Mesenchymal stem cell (in vitro differentiated cells and primary cell): ENCODE data around the gene NSMF.

Source experiments
- DNase-seq: peaks from one replicate; pipeline ENCODE4 v3.0.0-alpha.2; 2013
- H2AFZ ChIP-seq: one replicate; pipeline ENCODE4 v1.6.1; 2013; ENCODE audit warnings: low read depth, mild to moderate bottlenecking, control low read depth, inconsistent platforms, low read length, moderate library complexity
- H2AK5ac ChIP-seq: 2 replicates; pipeline ENCODE4 v1.6.1; 2013; ENCODE audit warnings: low read length, moderate library complexity, mild to moderate bottlenecking, inconsistent platforms; ENCODE audit not compliant: severe bottlenecking
- H2BK120ac ChIP-seq: one replicate; pipeline ENCODE4 v1.6.1; 2013; ENCODE audit warnings: low read depth, mild to moderate bottlenecking, inconsistent platforms, low read length, moderate library complexity
- H2BK12ac ChIP-seq, 2 experiments: one replicate each; pipeline ENCODE4 v1.6.1; 2013; ENCODE audit warnings: inconsistent platforms in 2 of 2, low read length in 2 of 2, mild to moderate bottlenecking in 2 of 2, moderate library complexity in 2 of 2, control low read depth in 1 of 2
- H2BK15ac ChIP-seq: one replicate; pipeline ENCODE4 v1.6.1; 2013; ENCODE audit warnings: mild to moderate bottlenecking, low read depth, inconsistent platforms; ENCODE audit not compliant: poor library complexity, severe bottlenecking
- H2BK5ac ChIP-seq: 2 replicates; pipeline ENCODE4 v1.6.1; 2013; ENCODE audit warnings: low read depth, mild to moderate bottlenecking, low read length, control low read depth, inconsistent platforms; ENCODE audit not compliant: poor library complexity, severe bottlenecking
- H3K14ac ChIP-seq, 2 experiments: one replicate each; pipeline ENCODE4 v1.6.1; 2013; ENCODE audit warnings: inconsistent platforms in 2 of 2, low read length in 2 of 2, control low read depth in 1 of 2, mild to moderate bottlenecking in 1 of 2, moderate library complexity in 1 of 2
- H3K18ac ChIP-seq, 2 experiments: one replicate each; pipeline ENCODE4 v1.6.1; 2013; ENCODE audit warnings: inconsistent platforms in 2 of 2, low read length in 2 of 2, control low read depth in 1 of 2, low read depth in 1 of 2, mild to moderate bottlenecking in 1 of 2
- H3K23ac ChIP-seq, 2 experiments: one replicate each; pipeline ENCODE4 v1.6.1; 2013; ENCODE audit warnings: inconsistent platforms in 2 of 2, low read length in 2 of 2, mild to moderate bottlenecking in 2 of 2, moderate library complexity in 2 of 2, control low read depth in 1 of 2
- H3K27ac ChIP-seq: 2 replicates; pipeline ENCODE4 v1.5.1; 2013; ENCODE audit warnings: mild to moderate bottlenecking, moderate library complexity, low read length, control low read depth, inconsistent platforms; ENCODE audit not compliant: poor library complexity, severe bottlenecking
- H3K27me3 ChIP-seq, 2 experiments: 2 replicates each; pipeline versions ENCODE4 v1.6.1 to v1.7.0; 2013; ENCODE audit warnings: low read length in 2 of 2, mild to moderate bottlenecking in 2 of 2, moderate library complexity in 2 of 2, control low read depth in 1 of 2, inconsistent platforms in 1 of 2; ENCODE audit not compliant: control insufficient read depth in 1 of 2, insufficient read depth in 1 of 2
- H3K36me3 ChIP-seq, 2 experiments: 2 replicates each; pipeline versions ENCODE4 v1.6.1 to v1.7.0; 2013; ENCODE audit warnings: low read length in 2 of 2, control low read depth in 1 of 2, inconsistent platforms in 1 of 2, low read depth in 1 of 2, mild to moderate bottlenecking in 1 of 2; ENCODE audit not compliant: insufficient read depth in 2 of 2, control insufficient read depth in 1 of 2
- H3K4ac ChIP-seq, 2 experiments: one replicate each; pipeline ENCODE4 v1.6.1; 2013; ENCODE audit warnings: inconsistent platforms in 2 of 2, low read length in 2 of 2, mild to moderate bottlenecking in 2 of 2, moderate library complexity in 2 of 2, control low read depth in 1 of 2, low read depth in 1 of 2
- H3K4me1 ChIP-seq: 2 replicates; pipeline ENCODE4 v1.6.1; 2013; ENCODE audit warnings: low read depth, low read length, control low read depth; ENCODE audit not compliant: control insufficient read depth, insufficient read depth
- H3K4me2 ChIP-seq: 2 replicates; pipeline ENCODE4 v1.6.1; 2013; ENCODE audit warnings: low read length, mild to moderate bottlenecking, inconsistent platforms; ENCODE audit not compliant: poor library complexity, severe bottlenecking
- H3K4me3 ChIP-seq, 2 experiments: 2 replicates each; pipeline versions ENCODE4 v1.5.1 to v1.7.0; 2013; ENCODE audit warnings: low read length in 2 of 2, mild to moderate bottlenecking in 2 of 2, control low read depth in 1 of 2, low read depth in 1 of 2; ENCODE audit not compliant: insufficient read depth in 1 of 2
- H3K79me1 ChIP-seq: replicated peaks from 2 replicates; pipeline ENCODE4 v1.6.1; 2013; ENCODE audit warnings: mild to moderate bottlenecking, control low read depth, low read length, inconsistent platforms; ENCODE audit not compliant: poor library complexity, severe bottlenecking
- H3K9ac ChIP-seq: 2 replicates; pipeline ENCODE4 v1.7.0; 2013; ENCODE audit warnings: mild to moderate bottlenecking, low read length, moderate library complexity
- H3K9me3 ChIP-seq: 2 replicates; pipeline ENCODE4 v1.7.0; 2013; ENCODE audit warnings: mild to moderate bottlenecking, low read length; ENCODE audit not compliant: control insufficient read depth
- H4K8ac ChIP-seq: one replicate; pipeline ENCODE4 v1.6.1; 2013; ENCODE audit warnings: inconsistent platforms, mild to moderate bottlenecking, low read length, moderate library complexity
- H4K91ac ChIP-seq: one replicate; pipeline ENCODE4 v1.6.1; 2013; ENCODE audit warnings: mild to moderate bottlenecking, low read length, inconsistent platforms
- WGBS: methylation state at CpG from one replicate; pipeline ENCODE4 v1.1.7; 2013; ENCODE audit warnings: mixed read lengths; 5-methylcytosine and 5-hydroxymethylcytosine counted together

The NSMF gene

GRCh38 chr9:137465720-137466388 is 6.7 kb upstream of the NSMF start:
- Histone ChIP-seq H3K27me3 (peaks cover 0 to 2% of the 10 kb centered on the region in 2 experiments), H3K4me3 (no peak overlapping the region), H3K27ac (no peak overlapping the region), H3K4ac (no peak overlapping the region), H3K23ac (no peak overlapping the region), H3K18ac (no peak overlapping the region), H2AFZ (no peak overlapping the region), H4K8ac (no peak overlapping the region), H2BK120ac (no peak overlapping the region), H3K9me3 (no peaks in the 10 kb centered on the region), H2BK15ac (no peak overlapping the region), H3K9ac (no peak overlapping the region), H2BK5ac (no peak overlapping the region), H3K36me3 (peaks cover 0 to 6% of the 10 kb centered on the region in 2 experiments), H4K91ac (no peak overlapping the region), H2BK12ac (no peak overlapping the region), H3K4me2 (no peak overlapping the region), H3K79me1 (no peaks in the 10 kb centered on the region), H3K14ac (no peak overlapping the region), H2AK5ac (no peak overlapping the region), H3K4me1 (peaks cover 6% of the 10 kb centered on the region)
- 89% methylated on average over 19 of the region's 23 CpGs for WGBS
- DNase-seq: no peak

- no peak overlapping the region for H3K4me2 ChIP-seq
- H3K9ac ChIP-seq: no peak overlapping the region
- H3K4me3 ChIP-seq: no peak overlapping the region
- no peaks in the 10 kb centered on the region for H3K9me3 ChIP-seq
- no peak overlapping the region for H3K27ac ChIP-seq
- H3K79me1 ChIP-seq: no peaks in the 10 kb centered on the region
- H3K4me1 ChIP-seq: peaks cover 6% of the 10 kb centered on the region
- no peak overlapping the region for H3K23ac ChIP-seq
- no peak overlapping the region for H4K91ac ChIP-seq
- H3K36me3 ChIP-seq: peaks cover 0 to 10% of the 10 kb centered on the region in 2 experiments
- no peak overlapping the region for H3K18ac ChIP-seq
- no peak overlapping the region for H2BK5ac ChIP-seq
- H3K4ac ChIP-seq: no peak overlapping the region
- H2BK15ac ChIP-seq: no peak overlapping the region
- no peak for DNase-seq
- no peak overlapping the region for H2BK12ac ChIP-seq
- no peak overlapping the region for H4K8ac ChIP-seq
- no peak overlapping the region for H3K14ac ChIP-seq
- peaks cover 0 to 2% of the 10 kb centered on the region in 2 experiments for H3K27me3 ChIP-seq
- no peak overlapping the region for H2BK120ac ChIP-seq
- H2AK5ac ChIP-seq: no peak overlapping the region
- no peak overlapping the region for H2AFZ ChIP-seq
- 89% methylated on average over 22 of the region's 23 CpGs for WGBS
Measured at GRCh38 chr9:137465000-137465719, 6.0 kb upstream of the NSMF start.

- Histone ChIP-seq H4K91ac (no peak overlapping the region), H2AFZ (no peak overlapping the region), H3K36me3 (peaks cover 0 to 10% of the 10 kb centered on the region in 2 experiments), H3K18ac (no peak overlapping the region), H2BK120ac (no peak overlapping the region), H3K4me1 (peaks cover 11% of the 10 kb centered on the region), H3K27ac (no peak overlapping the region), H2BK15ac (no peak overlapping the region), H2BK5ac (no peak overlapping the region), H3K27me3 (peaks cover 0 to 2% of the 10 kb centered on the region in 2 experiments), H4K8ac (no peak overlapping the region), H2BK12ac (no peak overlapping the region), H3K9ac (no peak overlapping the region), H3K4me2 (no peak overlapping the region), H3K14ac (no peak overlapping the region), H3K9me3 (no peaks in the 10 kb centered on the region), H3K4ac (no peak overlapping the region), H3K23ac (no peak overlapping the region), H3K79me1 (no peaks in the 10 kb centered on the region), H3K4me3 (no peak overlapping the region), H2AK5ac (no peak overlapping the region)
- no peak for DNase-seq
- WGBS: 93% methylated on average over 27 of the region's 28 CpGs
Measured at GRCh38 chr9:137464291-137464999, 5.3 kb upstream of the NSMF start.

DNA sequence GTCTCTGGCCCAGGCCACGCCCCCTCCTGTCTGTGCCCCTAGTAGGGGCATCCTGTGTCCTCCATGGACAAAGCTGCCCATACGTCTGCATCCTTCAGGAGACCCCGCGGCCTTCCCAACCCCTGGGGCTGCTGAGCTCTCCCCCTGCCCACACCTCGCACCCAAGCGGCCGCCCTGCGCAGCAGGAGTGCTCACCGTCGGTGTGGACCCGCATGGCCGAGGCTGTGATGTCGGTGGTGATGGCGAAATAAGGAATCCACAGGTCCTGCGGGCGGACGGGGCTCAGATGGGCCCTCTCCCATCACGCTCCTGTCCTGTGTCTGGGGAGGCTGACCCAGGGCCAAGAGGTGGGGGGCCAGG is 4.8 kb upstream of the NSMF start:
- Histone ChIP-seq H3K14ac (no peak overlapping the region), H3K23ac (no peak overlapping the region), H2AK5ac (no peak overlapping the region), H2BK5ac (no peak overlapping the region), H3K27me3 (peaks cover 0 to 2% of the 10 kb centered on the region in 2 experiments), H3K4ac (no peak overlapping the region), H3K9me3 (no peaks in the 10 kb centered on the region), H3K9ac (no peak overlapping the region), H3K4me1 (peaks cover 12% of the 10 kb centered on the region), H3K27ac (no peak overlapping the region), H3K79me1 (no peaks in the 10 kb centered on the region), H2BK15ac (no peak overlapping the region), H4K91ac (no peak overlapping the region), H2BK12ac (no peak overlapping the region), H3K18ac (no peak overlapping the region), H3K4me2 (no peak overlapping the region), H3K4me3 (no peak overlapping the region), H2AFZ (no peak overlapping the region), H4K8ac (no peak overlapping the region), H2BK120ac (no peak overlapping the region), H3K36me3 (peaks cover 0 to 10% of the 10 kb centered on the region in 2 experiments)
- no peak for DNase-seq
- 96% methylated on average over 18 of the region's 18 CpGs for WGBS
